ENCODE data around the gene IGFBP5.

IGFBP5 gene

DNA sequence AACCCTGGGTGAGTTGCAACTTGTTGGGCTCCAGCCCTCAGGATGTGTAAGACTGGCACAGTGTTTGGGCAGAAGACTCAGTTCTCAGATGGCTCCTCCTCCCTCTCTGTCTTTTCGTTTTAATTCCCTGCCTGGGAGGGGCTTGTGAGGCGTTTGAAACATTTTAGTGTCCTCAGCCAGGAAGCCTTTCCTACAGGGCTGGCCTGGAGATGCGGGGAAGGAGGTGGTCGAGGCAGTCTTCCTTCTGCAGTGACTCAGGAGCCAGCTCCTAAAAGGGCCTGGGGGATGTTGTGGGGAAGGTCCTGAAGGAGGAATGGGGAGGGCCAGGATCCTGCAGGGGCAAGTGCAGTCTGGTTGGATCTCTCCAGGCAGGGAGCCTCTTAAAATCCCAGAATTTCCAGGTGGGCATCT, 22.1 kb upstream of the IGFBP5 start:
- H3K4me3 ChIP-seq (ENCODE audit: low read depth, low read length) = no peak overlapping the region
- DNase-seq (ENCODE audit: low read depth) = no peak
- TF ChIP-seq, protein P1, sequence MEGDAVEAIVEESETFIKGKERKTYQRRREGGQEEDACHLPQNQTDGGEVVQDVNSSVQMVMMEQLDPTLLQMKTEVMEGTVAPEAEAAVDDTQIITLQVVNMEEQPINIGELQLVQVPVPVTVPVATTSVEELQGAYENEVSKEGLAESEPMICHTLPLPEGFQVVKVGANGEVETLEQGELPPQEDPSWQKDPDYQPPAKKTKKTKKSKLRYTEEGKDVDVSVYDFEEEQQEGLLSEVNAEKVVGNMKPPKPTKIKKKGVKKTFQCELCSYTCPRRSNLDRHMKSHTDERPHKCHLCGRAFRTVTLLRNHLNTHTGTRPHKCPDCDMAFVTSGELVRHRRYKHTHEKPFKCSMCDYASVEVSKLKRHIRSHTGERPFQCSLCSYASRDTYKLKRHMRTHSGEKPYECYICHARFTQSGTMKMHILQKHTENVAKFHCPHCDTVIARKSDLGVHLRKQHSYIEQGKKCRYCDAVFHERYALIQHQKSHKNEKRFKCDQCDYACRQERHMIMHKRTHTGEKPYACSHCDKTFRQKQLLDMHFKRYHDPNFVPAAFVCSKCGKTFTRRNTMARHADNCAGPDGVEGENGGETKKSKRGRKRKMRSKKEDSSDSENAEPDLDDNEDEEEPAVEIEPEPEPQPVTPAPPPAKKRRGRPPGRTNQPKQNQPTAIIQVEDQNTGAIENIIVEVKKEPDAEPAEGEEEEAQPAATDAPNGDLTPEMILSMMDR (IDR thresholded peaks at IDR 0.05; ENCODE audit: low read depth, low read length, missing control alignments) = no peak

- DNase-seq (ENCODE audit: low read depth) = no peak
- no peak overlapping the region for H3K4me3 ChIP-seq (ENCODE audit: low read depth, low read length)
- TF ChIP-seq, protein P1 (IDR thresholded peaks at IDR 0.05; ENCODE audit: low read depth, low read length, missing control alignments) = no peak
Observed at GRCh38 chr2:216716109-216716508, 20.8 kb upstream of the IGFBP5 start.

DNA sequence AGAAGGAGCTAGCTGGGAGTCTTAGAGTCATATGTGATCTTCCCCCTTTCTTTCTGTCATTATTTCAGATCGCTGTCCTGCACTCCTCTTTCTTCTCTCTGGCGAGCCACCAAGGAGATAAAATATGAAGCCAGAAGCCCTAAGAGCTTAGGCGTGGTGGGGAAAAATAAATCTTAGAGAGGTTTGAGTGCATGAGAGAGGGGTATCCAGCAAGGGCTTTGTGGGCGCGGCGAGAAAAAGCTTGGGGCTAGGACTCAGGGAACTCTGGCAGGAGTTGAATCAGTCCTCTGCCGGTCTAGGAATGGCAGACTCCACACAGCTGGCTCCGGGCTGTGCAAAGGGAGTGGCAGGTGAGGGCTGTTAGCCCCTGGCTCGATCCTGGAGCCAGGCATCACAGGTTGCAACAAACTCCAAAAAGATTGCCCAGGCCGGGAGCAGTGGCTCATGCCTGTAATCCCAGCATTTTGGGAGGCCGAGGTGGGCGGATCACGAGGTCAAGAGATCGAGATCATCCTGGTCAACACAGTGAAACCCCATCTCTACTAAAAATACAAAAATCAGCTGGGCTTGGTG, 20.1 kb upstream of the IGFBP5 start:
- TF ChIP-seq, protein P1 (IDR thresholded peaks at IDR 0.05; ENCODE audit: low read depth, low read length, missing control alignments) = no peak
- no peak overlapping the region for H3K4me3 ChIP-seq (ENCODE audit: low read depth, low read length)
- DNase-seq (ENCODE audit: low read depth) = no peak

- TF ChIP-seq, protein P1 (IDR thresholded peaks at IDR 0.05; ENCODE audit: low read depth, low read length, missing control alignments) = no peak
- H3K4me3 ChIP-seq (ENCODE audit: low read depth, low read length) = no peak overlapping the region
- DNase-seq (ENCODE audit: low read depth) = no peak
Observed at GRCh38 chr2:216714376-216714775, 19.0 kb upstream of the IGFBP5 start.

DNA sequence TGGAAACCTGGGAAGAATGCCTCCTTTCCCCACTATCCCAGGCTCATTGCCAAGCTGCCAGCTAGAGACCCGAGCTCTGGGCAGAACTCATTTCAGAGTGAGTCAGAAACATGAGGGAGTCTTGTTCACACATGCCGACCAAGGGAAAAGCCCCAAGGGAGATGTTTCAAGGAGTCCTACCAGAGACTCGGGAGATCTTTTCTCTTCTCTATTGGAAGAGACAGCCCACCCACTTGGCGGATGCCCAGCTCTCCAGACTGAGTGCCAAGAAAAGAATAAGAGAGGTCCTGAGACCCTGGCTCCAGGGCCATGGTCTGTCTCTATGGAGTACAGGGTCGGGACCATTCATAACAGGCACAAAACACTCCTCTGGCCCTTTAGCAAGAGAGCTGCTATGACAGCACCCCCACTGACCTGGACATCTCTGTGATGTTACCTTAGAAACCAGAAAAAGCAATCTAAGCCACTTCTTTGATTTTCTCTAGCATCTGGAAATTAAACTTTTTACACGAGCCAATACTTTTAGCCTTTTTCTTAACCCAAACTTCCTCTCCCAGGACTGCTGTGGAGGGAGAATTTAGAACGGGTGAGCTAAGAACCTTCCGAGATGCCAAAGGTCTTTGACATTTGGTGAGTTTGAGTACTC, 18.5 kb upstream of the IGFBP5 start:
- TF ChIP-seq, protein P1 (IDR thresholded peaks at IDR 0.05; ENCODE audit: low read depth, low read length, missing control alignments) = no peak
- no peak overlapping the region for H3K4me3 ChIP-seq (ENCODE audit: low read depth, low read length)
- DNase-seq (ENCODE audit: low read depth) = no peak

DNA sequence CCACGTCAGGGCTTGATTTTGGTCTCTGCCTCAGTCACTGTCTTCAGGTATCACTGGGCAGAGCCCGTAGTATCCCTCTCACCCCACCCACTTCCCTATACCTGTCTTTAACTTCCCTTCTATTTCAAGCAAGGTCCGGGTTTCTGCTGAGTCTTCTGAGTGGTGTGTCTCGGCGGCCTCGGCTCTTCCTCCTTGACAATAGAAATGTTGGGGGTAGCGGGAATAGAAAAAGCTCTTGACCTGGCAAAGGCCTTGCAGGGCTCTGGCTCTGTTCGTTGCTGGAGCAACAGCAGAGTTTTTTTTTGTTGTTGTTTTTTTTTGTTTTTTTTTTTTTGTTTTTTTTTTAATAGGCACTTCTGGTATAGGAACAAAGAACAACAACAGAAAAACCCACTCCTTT, 16.0 kb upstream of the IGFBP5 start:
- no peak for DNase-seq (ENCODE audit: low read depth)
- TF ChIP-seq, protein P1 (IDR thresholded peaks at IDR 0.05; ENCODE audit: low read depth, low read length, missing control alignments) = no peak
- no peak overlapping the region for H3K4me3 ChIP-seq (ENCODE audit: low read depth, low read length)

Data from GM12864 (cell line).